ENCODE measurements around the gene SLC9A8. TPM values are rescaled to one million over a fixed set of nuclear protein-coding genes. Genes with fewer than 3 reads are reported as not detected.

The SLC9A8 gene
- total RNA-seq, 1 donor from 2014 or later: 22.3 TPM

DNA sequence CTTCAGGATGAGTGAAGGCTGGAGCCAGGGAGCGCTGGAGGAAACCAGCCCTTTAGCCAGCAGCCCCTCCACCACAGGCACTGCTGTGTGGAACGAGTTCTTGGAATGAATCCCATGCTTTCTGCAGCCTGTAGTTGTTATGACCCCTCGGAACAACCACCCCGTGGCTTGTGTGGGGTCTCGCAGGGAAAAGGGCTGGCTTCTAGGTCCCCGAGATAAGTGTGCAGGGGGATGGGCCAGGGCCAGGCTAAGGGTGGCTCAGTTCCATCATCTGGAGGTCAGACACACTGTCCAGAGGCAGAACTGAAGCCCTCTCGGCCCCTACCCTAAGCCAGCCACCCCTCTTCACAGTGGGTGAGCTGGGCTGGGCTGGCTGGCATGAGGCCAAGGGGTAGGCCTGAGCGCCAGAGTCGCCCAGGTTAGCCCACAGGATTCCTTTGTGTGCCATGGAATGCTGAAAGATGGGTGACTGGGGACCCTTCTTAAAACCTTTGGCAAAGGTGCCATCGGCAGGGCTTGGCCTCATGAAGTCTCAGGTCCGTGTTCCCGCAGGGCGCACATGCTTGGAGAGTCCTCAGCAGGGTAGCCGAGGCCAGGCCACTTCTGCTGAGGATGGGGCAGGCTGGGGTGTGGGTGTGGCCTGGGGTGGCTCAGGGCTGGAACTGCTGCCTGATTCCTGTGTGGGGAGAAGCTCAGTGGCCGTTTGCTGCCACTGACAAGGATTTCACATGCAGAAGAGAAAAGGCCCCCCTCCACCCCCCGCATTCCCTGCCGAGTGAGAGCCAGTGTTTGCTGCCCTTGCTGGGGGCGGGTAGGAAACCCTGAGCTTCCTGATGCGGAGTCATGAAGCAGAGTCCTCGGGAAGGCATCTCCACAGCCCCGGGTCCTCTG lies 78.1 kb downstream of the SLC9A8 start:
- intact Hi-C loops (cut with micrococcal nuclease): no loop called here

GRCh38 chr20:49891476-49892110 lies 79.0 kb downstream of the SLC9A8 start:
- intact Hi-C loops (cut with micrococcal nuclease): no loop called here

- intact Hi-C loops (cut with micrococcal nuclease): no loop called here
Observed at GRCh38 chr20:49892260-49892659, 79.6 kb downstream of the SLC9A8 start.

- intact Hi-C loops (cut with micrococcal nuclease): no loop called here
Observed at GRCh38 chr20:49892817-49893216, 80.2 kb downstream of the SLC9A8 start.

GRCh38 chr20:49893242-49894072 lies 80.8 kb downstream of the SLC9A8 start:
- intact Hi-C loops (cut with micrococcal nuclease): loop anchor here (2.0 kb wide), 1 partner anchor 35 kb away; no protein-coding TSS in a partner anchor

DNA sequence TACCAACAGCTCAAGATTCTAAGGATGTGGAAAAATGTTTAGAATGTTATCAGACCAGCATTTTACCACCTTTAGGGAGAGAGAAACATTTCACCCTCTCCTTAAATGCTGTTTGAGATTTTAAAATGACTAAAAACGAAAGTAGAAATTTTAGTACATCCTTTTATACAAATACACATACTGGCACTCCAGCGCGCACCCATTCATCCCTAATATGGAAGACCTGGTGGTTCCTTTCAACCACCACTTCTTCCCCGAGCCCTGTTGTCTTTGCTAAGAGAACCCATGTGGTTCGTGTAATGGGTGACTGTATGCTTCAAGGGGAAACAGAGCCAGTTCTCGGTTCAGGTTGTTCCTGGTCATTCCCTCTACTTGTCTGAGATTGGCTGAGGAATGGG lies 81.4 kb downstream of the SLC9A8 start:
- intact Hi-C loops (cut with micrococcal nuclease): loop anchor here (2.0 kb wide), 1 partner anchor 35 kb away; no protein-coding TSS in a partner anchor

DNA sequence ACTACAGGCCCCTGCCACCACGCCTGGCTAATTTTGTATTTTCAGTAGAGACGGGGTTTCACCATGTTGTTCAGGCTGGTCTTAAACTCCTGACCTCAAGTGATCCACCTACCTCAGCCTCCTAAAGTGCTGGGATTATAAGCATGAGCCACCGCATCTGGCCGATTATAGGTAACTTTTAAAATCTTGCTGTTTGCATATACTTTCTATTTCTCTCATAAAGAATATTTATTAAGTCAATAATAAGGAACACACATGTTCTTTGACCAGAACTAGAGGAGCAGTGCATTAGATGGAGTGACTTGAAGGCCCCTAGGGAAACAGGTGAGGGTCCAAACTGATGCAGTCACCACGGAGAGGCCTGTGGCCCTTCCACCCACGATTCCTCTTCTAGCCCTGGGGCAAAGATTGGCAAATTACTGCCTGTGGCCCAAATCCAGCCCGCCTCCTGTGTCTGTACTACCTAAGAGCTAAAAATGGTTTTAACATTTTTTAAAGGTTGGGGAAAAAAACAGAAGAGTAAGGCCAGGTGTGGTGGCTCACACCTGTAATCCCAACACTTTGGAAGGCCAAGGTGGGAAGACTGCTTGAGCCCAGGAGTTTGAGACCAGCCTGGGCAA lies 83.0 kb downstream of the SLC9A8 start:
- intact Hi-C loops (cut with micrococcal nuclease): loop anchor here (2.0 kb wide), 1 partner anchor 33 kb away; no protein-coding TSS in a partner anchor

- intact Hi-C loops (cut with micrococcal nuclease): no loop called here
Observed at GRCh38 chr20:49896204-49896603, 83.6 kb downstream of the SLC9A8 start.

GRCh38 chr20:49899541-49900383 lies 87.1 kb downstream of the SLC9A8 start:
- intact Hi-C loops (cut with micrococcal nuclease): no loop called here

GRCh38 chr20:49901588-49901987 lies 89.0 kb downstream of the SLC9A8 start:
- intact Hi-C loops (cut with micrococcal nuclease): no loop called here

DNA sequence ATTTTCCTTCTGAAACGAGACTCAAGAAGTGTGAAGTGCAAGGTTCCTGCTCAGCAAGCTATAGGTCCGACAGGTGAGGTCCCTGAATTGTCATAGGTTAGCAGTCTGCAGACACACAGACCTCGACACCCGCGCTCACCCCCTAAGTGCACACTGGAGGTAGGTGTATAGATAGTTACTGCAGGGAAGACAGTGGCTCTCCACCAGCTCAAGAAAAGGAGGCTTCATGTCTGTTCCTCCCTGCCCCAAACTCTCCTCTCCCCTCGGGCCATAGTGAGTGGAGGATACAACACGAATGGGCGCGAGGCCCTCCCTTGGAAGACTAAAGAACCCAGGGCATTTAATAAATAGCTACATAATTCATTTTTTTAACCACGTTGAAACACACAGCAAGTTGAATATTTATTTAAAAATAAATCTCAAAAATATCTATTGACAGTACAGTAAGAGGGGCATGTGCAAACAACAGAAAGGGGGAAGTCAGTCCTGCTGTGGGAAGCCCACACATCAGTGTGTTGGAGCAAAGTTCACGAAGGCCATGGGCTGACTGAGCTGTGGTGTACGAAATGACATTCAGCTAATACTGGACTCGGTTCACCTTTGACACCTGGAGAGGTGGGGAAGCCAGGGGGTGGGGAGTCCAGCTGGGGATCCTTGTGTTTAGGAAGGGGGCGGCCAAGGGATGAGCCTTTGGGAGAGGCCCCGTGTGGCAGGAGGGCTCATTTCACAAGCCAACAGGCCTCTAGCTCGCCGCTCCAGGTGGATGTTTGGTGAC lies 92.0 kb downstream of the SLC9A8 start:
- intact Hi-C loops (cut with micrococcal nuclease): no loop called here

GRCh38 chr20:49905415-49906091 lies 92.9 kb downstream of the SLC9A8 start:
- intact Hi-C loops (cut with micrococcal nuclease): no loop called here

- intact Hi-C loops (cut with micrococcal nuclease): no loop called here
Observed at GRCh38 chr20:49906101-49906604, 93.5 kb downstream of the SLC9A8 start.

DNA sequence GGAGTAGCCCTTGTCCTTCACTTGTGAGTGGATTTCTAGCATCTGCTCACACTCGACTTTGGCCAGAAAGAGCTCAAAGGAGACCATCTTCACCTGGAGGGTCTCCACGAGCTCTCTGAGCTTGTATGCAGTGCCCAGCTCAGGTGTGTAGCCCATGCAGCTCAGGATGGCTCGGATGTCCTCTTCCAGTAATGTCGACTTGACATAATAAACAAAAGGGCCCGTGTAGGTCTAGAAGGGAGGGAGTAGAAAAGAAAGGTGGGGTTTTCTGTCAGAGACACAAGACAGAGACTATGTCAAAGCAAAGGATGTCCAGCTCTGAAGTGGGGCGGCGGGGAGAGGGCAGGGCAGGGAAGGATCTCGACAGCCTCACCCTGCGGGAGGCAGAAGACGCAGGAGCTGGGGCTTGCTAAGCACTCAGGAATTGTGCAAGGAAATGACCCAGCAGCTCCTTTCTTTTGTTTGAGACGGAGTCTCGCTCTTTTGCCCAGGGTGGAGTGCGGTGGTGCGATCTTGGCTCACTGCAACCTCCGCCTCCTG lies 94.1 kb downstream of the SLC9A8 start:
- intact Hi-C loops (cut with micrococcal nuclease): no loop called here

- intact Hi-C loops (cut with micrococcal nuclease): no loop called here
Observed at GRCh38 chr20:49907405-49908257, 95.0 kb downstream of the SLC9A8 start.

DNA sequence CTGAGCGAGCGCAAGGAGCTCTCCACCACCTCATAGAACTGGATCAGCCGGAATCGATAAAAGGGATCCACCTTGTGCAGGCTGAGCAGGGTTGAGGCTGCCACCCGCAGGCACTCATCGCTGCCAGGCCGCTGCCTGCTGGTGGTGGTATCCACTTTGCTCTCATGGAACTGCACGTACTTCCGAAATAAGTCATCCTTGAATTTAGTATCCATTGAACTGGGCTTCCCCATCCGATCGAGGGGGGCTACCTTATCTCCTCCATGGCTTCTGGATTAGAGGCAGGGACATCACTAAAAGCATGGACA lies 95.6 kb downstream of the SLC9A8 start:
- intact Hi-C loops (cut with micrococcal nuclease): no loop called here

DNA sequence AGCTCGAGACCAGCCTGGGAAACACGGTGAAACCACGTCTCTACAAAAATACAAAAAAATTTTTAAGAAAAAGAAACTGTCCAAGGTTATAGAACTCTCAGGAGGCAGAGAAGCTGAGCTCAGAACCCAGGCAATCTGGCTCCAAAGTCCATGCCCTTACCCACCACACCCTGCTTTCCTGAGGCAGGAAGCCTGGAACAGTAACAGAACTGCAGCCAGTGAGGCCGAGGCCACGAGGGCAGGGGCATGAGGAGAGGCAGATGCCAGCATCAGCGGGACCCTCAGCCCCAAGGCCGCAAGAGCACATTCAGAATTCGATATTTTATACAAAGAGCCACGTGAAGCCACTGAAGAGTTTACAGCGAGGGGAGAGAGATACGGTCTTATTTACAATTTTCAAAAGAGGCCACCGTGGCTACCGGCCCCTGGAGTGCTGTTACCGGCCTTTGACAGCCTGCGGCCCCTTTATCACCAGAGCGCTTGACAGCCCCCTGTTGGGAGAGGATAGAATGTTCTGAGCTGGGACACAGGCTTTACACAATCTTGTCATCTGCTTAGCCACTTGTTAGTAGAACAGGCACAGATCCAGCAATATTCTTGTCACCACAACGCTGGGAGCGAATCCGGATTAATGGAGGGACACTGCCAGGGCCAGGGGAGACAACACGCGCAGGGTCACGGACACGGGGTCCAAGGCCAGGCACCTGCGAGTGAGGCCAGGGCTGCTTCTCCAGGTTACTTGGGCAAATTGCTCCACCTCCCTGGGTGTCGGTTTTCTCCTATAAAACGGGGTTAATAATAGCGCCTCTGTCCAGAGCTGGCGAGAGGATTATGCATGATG lies 97.1 kb downstream of the SLC9A8 start:
- intact Hi-C loops (cut with micrococcal nuclease): loop anchor here (10.0 kb wide), 1 partner anchor 195 kb away; the partner anchor contains the start of gene B4GALT5

All from T-helper 2 cell treated with Interferon-gamma antibody and Interleukin-4, amounts not matched to agents 100 ng/mL and 5 ng/mL, for 36 hours (primary cell).